ENCODE results near the gene HFE. TPM values are rescaled to one million over a fixed set of nuclear protein-coding genes. Genes with fewer than 3 reads are reported as not detected.

Gene HFE
- total and polyA plus RNA-seq, 2 of the 13 experiments (the other 11 are each of a cell fraction or from before 2014, with no cell fraction given), result 3.7 to 6.3 TPM

DNA sequence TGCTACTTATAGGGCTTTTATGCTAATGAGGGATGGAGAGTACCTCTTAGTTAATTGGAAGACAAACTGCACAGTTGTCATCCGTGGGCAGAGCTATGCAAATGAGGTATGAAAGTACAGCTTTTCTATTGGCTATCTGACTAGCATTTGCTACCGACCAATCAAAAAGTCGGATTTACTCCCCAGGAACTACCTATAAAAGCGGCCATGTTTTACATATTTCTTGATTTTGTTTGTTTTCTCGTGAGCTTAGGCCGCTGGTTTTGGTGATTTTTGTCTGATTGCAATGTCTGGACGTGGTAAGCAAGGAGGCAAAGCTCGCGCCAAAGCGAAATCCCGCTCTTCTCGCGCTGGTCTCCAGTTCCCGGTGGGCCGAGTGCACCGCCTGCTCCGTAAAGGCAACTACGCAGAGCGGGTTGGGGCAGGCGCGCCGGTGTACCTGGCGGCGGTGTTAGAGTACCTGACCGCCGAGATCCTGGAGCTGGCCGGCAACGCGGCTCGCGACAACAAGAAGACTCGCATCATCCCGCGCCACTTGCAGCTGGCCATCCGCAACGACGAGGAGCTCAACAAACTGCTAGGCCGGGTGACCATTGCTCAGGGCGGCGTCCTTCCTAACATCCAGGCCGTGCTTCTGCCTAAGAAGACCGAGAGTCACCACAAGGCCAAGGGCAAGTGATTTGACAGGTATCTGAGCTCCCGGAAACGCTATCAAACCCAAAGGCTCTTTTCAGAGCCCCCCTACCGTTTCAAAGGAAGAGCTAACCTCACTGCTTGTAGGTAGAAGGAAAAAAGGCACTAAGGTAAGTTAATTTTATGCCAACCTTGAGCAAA is 36.9 kb downstream of the HFE start (continued):
- TF ChIP-seq NR2C2 (CRISPR knock-in tag; IDR thresholded peaks at IDR 0.05; ENCODE audit: borderline replicate concordance) (no peak), KLF6 (CRISPR knock-in tag; IDR thresholded peaks at IDR 0.05) (peak; percentile 94), POLR2AphosphoS2 (IDR thresholded peaks at IDR 0.05; ENCODE audit: low read depth, low read length) (0 out of 2 replicates have a peak, but pooled peaks have one; percentile 80), ZFP41 (CRISPR knock-in tag; IDR thresholded peaks at IDR 0.05; ENCODE audit: borderline replicate concordance) (peak; percentile 72; the same call in 1 of the 2 replicates), ZNF101 (CRISPR knock-in tag; IDR thresholded peaks at IDR 0.05; ENCODE audit: borderline replicate concordance, low read depth) (no peak), FOXO1 (CRISPR knock-in tag; IDR thresholded peaks at IDR 0.05) (peak; percentile 73), ZNF343 (CRISPR knock-in tag; IDR thresholded peaks at IDR 0.05) (no peak), ZNF724P (CRISPR knock-in tag; IDR thresholded peaks at IDR 0.05; ENCODE audit: borderline replicate concordance) (peak; percentile 61; the same call in 1 of the 2 replicates), NFIC (IDR thresholded peaks at IDR 0.05; ENCODE audit: low read length) (peak; percentile 16; the same call in 1 of the 2 replicates), PATZ1 (CRISPR knock-in tag; IDR thresholded peaks at IDR 0.05) (0 out of 2 replicates have a peak, but pooled peaks have one; percentile 22), JUN (CRISPR knock-in tag; IDR thresholded peaks at IDR 0.05) (no peak), ZSCAN25 (CRISPR knock-in tag; IDR thresholded peaks at IDR 0.05) (peak; percentile 64; the same call in 1 of the 2 replicates), ZC3H4 (CRISPR knock-in tag; IDR thresholded peaks at IDR 0.05; ENCODE audit: borderline replicate concordance) (peak; percentile 98), HMG20A (CRISPR knock-in tag; IDR thresholded peaks at IDR 0.05; ENCODE audit: borderline replicate concordance) (peak; percentile 49), NFKBIZ (CRISPR knock-in tag; IDR thresholded peaks at IDR 0.05) (0 out of 2 replicates have a peak, but pooled peaks have one; percentile 41), ZNF282 (IDR thresholded peaks at IDR 0.05; ENCODE audit: partially characterized antibody) (no peak), KLF16 (CRISPR knock-in tag; IDR thresholded peaks at IDR 0.05) (peak in 1 of 2 experiments; percentile 85; a peak in 1 of 4 replicates), ZNF331 (CRISPR knock-in tag; IDR thresholded peaks at IDR 0.05) (0 out of 2 replicates have a peak, but pooled peaks have one; percentile 41), HCFC1 (IDR thresholded peaks at IDR 0.05; ENCODE audit: low read depth, low read length) (0 out of 2 replicates have a peak, but pooled peaks have one; percentile 20), TAF1 (CRISPR knock-in tag; IDR thresholded peaks at IDR 0.05) (peak; percentile 93), ZNF30 (CRISPR knock-in tag; IDR thresholded peaks at IDR 0.05) (no peak), MED1 (CRISPR knock-in tag; IDR thresholded peaks at IDR 0.05) (no peak; the same call in none of the 2 replicates), NFIB (CRISPR knock-in tag; IDR thresholded peaks at IDR 0.05; ENCODE audit: borderline replicate concordance) (no peak; the same call in 1 of the 2 replicates), HIVEP1 (CRISPR knock-in tag; IDR thresholded peaks at IDR 0.05) (0 out of 2 replicates have a peak, but pooled peaks have one; percentile 74), RBM22 (optimal IDR thresholded peaks at IDR 0.05; ENCODE audit: low read length) (peak; percentile 79), BCL3 (CRISPR knock-in tag; IDR thresholded peaks at IDR 0.05) (peak; percentile 84), ARHGAP35 (CRISPR knock-in tag; IDR thresholded peaks at IDR 0.05; ENCODE audit: borderline replicate concordance) (peak; percentile 83; the same call in 1 of the 2 replicates), KLF15 (CRISPR knock-in tag; IDR thresholded peaks at IDR 0.05; ENCODE audit: borderline replicate concordance) (peak; percentile 74; the same call in 1 of the 2 replicates), ZNF672 (CRISPR knock-in tag; IDR thresholded peaks at IDR 0.05) (peak; percentile 73)
